NAMALWA (cell line): ENCODE results near the gene TMEM252.

ENCODE experiments used
- DNase-seq: peaks from one replicate; pipeline ENCODE4 v3.0.0-alpha.2; 2015; ENCODE audit warnings: low spot score

Gene TMEM252

DNA sequence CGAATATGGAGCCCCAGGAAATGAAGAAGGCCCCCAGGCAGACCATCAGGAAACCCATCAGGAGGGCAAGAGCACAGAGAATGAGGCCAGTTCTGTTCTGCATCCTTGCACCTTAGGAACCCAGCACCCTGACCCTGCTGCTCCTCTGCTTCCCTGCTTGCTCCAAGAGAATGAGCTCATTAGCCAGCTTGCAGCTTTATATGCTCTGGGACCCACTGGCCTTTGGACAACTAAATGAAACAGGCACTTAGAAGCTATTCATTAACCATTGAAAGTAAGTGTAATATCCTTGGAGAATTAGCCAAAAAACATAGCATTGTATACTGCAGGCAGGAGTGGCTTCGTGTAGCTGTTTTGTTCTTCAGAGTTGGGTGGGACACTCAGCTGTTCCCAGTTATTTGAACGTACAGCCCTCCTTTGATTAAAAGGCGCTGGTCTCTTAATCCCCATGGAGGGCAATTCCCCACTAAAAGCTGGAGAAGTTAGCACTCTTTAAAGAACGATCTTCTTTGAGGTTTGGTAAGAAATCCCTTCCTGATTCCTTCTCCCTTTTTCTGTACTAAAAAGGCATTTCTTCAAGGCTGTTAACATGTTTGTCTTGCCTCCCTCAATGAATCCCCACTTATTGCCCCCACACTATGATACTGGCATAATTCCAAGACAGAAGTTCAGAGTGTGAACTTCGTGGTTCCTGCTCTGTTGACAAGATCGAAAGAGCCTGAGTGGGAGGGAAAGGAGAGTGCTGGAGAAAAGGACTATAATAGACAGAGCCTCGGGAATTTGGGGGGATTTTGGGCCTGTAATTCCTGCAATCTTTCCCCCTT lies at the start of gene TMEM252:
Gene TMEM252, minus strand, starts transcription at position 172 of the 824 bp plus-strand sequence. Its CDS starts 69 bp downstream, at position 103.
- no peak for DNase-seq

DNA sequence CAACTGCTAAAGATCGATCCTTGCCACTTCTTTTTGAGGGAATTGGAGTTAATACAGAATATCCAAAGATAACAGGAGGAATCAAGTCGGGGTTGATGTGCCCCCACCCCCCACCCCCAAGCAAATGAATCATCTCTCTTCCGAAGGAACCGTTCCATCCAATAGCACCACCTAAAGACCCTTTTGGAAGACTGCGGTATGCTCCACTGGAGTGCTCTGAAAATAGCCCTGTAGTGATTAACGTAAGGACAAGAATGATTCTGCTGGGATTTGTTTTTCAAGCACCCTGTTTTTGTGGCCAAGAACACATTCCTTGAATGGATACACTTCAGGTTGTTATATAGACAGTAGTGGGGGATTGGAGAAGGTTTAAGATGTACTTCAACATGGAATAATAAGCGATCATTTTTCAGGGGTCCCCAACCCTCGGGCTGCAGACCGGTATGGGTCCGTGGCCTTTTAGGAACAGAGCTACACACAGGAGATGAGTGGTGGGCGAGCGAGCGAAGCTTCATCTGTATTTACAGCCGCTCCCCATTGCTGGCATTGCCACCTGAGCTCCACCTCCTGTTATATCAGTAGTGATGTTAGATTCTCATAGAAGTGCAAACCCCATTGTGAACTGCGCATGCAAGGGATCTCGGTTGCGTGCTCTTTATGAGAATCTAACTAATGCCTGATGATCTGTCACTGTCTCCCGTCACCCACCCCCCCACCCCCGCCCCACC lies 44.5 kb upstream of the TMEM252 start:
- no peak for DNase-seq

- DNase-seq = peak; percentile 96
These were observed 43.7 kb upstream of the TMEM252 start for GRCh38 chr9:68584189-68585033.

GRCh38 chr9:68581696-68582095 lies 41.0 kb upstream of the TMEM252 start:
- DNase-seq = no peak

GRCh38 chr9:68577774-68578591 lies 37.3 kb upstream of the TMEM252 start:
- peak; percentile 76 for DNase-seq

DNA sequence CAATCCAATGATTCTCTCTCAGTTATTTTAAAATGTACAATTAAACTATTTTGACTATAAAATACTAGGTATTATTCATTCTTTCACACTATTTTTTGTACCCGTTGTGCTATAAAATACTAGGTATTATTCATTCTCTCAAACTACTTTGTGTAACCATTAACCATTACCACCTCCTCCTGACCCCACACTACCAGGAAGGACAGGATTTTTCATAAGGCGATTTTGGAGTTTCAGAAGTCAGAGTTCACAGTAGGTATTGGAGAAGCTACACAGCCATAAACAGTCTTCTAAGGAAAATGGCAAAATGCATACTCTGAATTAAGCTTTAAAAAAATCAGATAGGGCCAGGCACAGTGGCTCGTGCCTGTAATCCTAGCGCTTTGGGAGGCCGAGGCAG lies 35.1 kb upstream of the TMEM252 start:
- DNase-seq = no peak

- DNase-seq = peak; percentile 30
These were observed 33.5 kb upstream of the TMEM252 start for GRCh38 chr9:68574150-68574549.

DNA sequence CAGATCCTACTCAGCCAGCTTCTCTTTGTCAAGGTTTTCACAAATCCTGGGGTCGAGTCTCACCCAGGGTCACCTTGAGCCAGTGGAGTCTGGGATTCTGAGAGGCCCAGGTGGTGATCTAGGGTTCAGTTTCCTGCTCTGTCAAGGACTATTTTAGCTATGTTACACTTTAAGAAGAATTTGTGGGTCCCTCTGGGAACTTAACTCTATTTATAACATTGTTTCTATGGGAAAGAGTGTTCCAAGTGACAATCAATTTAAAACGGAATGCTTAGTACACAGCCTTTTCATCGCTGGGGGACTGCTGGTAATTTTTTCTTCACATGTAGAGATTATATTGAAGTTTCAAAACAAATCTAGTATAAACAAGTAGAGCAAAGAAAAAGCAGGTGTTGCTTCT lies 26.9 kb upstream of the TMEM252 start:
- no peak for DNase-seq

GRCh38 chr9:68562461-68562860 lies 21.8 kb upstream of the TMEM252 start:
- DNase-seq = no peak

GRCh38 chr9:68560071-68560844 lies 19.6 kb upstream of the TMEM252 start:
- peak; percentile 74 for DNase-seq

DNA sequence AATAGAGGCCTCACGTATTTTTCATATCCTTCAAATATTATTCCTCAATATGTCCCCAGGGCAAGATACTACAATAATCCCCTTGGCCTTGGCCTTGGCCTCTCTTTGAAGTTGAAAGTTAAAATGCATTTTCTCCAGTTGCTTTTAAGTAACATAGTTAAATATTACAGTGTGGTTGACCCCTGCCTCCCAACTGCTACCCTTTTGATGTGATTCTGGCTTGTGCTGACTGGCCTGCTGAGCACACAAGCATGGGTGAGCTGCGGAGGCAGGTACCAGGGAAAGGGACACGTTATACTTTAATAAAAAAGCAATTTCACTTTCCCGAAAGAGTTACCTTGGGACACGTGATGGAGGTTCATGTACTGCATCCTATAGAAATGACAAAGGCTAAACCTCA lies 17.9 kb upstream of the TMEM252 start:
- no peak for DNase-seq

- DNase-seq = no peak
These were observed 14.9 kb upstream of the TMEM252 start for GRCh38 chr9:68555437-68556150.

DNA sequence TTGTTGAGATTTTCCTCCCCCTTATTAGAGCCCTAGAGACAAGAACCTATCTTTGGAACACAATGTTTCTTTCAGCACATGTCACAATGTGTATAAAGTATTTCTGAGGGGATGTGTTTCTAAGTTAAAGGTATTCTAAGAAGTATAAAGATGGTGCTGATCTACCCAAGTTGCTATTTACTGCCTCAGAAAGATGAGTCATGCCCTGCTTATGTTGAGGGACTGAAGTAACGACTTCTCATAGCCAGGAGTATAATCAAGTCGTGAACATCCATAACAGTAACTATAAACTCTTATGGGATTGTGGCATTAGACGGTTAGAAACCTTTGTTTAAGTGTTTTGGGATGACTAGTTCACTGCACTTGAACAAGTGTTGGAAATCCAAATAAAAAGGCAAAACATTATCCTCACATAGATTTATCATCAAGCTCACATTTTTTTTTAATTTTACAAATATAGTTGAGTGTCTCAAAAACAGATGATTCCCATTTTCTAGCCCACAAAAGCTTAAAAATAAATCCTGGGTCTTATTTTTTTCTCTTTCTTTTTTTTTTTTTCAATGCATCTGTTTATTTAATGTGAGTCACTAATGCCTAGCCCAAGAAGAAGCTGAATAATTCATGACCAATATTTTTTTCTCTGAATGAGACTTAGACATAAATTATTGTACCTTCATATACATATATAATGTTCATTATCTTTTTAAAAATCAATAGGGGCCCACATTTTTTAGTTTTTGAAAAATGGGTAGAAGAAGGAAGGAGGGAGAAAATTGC lies 12.2 kb upstream of the TMEM252 start:
- DNase-seq = no peak

GRCh38 chr9:68551191-68551590 lies 10.5 kb upstream of the TMEM252 start:
- DNase-seq = no peak

DNA sequence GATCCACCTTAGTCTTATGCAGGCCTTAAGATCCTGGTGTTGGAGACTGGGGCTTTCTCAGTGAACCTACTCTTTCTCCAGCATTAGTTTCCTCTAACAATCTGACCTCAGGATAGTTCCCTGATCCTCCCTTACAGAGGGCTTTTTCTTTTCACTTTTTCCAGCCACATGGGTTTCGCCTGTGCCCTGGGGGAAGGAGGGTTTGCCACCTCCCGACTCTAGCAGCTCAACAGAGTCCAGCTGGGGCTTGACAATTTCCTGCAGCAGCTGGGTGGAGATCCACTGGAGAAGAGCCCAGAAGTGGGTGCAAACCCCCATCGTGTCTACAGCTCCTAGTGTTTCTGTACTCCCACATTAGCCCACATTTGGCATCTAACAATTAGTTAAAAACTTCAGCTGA lies 7.6 kb upstream of the TMEM252 start:
- DNase-seq = no peak

GRCh38 chr9:68547417-68547816 lies 6.7 kb upstream of the TMEM252 start:
- DNase-seq = peak; percentile 27

- peak; percentile 79 for DNase-seq
These were observed 6.1 kb upstream of the TMEM252 start for GRCh38 chr9:68546596-68547390.

- DNase-seq = no peak
These were observed 4.5 kb upstream of the TMEM252 start for GRCh38 chr9:68545033-68545705.
